Tongue (tissue), 2 donors: ENCODE measurements around the gene PIK3R6. TPM values are rescaled to one million over a fixed set of nuclear protein-coding genes. Genes with fewer than 3 reads are reported as not detected.
"Not testable (repeated sequence)": the region's sequence is repeated elsewhere in the genome, so short reads cannot be mapped to it uniquely, and the experiment has no call there.

Source experiments
- DNase-seq: peaks from one replicate; pipeline ENCODE4 v3.0.0-alpha.2; 2015
- total RNA-seq: library from RNA; depleted of rRNA; stranded (reverse); fragments of >200 nt; gene quantifications from one replicate; pipeline ENCODE4 v1.2.3, GENCODE V29; 2014

Gene PIK3R6
- total RNA-seq, 1 donor from 2014 or later: 1.6 TPM

GRCh38 chr17:8823279-8823678 lies 44.2 kb downstream of the PIK3R6 start:
- DNase-seq: no peak

GRCh38 chr17:8822401-8823035 lies 45.0 kb downstream of the PIK3R6 start:
- no peak for DNase-seq

- no peak for DNase-seq
Observed at GRCh38 chr17:8821446-8822105, 45.9 kb downstream of the PIK3R6 start.

DNA sequence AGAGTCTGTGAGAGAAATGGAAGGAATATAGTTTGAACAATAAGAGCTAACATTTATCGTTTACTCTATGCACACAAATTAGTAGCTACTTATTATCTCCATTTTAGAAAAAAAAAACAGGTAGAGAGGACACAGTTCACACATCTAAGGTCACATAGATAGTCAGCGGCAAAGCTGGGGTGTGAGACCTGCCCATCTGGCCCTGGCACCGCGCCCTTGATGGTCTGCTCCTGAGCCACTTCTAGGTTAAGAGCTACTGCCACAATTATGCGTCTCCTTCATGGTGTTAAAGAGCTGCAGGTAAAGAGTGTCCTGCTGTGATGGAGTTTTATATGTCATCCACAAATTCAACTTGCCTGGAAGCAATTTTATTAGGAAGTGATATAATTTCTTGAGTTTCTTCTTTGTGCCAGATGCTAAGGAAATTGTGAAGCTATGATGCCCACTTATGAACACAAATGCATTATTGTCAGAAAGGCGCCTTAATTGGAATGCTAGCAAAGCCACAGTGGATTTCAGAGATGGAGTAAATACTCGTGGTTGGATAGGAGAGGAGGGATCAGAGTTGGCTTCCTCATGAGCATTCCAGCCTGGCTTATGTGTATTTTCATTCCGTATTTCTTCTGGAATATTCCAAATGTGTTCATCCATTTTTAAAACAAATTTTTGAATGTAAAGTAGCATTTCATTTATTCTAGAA lies 47.0 kb downstream of the PIK3R6 start:
- DNase-seq: no peak

- no peak for DNase-seq
Observed at GRCh38 chr17:8818654-8819330, 48.7 kb downstream of the PIK3R6 start.

- no peak for DNase-seq
Observed at GRCh38 chr17:8818047-8818446, 49.4 kb downstream of the PIK3R6 start.

DNA sequence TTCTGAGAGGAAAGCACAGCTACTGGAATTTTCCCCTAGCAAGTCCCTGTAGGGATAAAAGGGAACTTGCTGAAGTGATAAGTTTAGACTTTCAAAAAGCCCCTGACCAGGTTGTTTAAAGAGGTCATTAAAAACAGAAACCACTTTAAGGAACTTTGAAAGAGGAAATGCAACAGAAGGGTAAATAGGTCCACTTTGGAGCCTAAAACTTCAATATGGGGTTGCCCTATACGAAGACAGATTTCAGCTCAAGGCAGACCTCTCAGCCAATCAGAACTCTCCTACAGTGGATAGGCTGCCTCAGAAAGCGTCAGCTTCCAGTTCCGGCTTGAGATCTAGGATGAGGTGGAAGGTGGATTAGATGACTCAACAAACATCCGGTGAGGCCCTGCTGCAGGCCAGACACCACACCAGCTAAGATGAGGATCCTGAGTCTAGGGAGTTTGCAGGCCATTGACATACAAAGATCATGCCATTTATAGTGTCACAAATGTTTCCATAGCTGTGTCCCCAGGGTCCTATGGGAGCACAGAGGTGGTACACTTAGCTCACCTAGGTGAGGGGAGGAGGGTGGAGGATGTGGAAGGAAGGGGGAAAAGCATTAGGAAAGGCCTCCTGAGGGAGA lies 60.4 kb downstream of the PIK3R6 start:
- no peak for DNase-seq

DNA sequence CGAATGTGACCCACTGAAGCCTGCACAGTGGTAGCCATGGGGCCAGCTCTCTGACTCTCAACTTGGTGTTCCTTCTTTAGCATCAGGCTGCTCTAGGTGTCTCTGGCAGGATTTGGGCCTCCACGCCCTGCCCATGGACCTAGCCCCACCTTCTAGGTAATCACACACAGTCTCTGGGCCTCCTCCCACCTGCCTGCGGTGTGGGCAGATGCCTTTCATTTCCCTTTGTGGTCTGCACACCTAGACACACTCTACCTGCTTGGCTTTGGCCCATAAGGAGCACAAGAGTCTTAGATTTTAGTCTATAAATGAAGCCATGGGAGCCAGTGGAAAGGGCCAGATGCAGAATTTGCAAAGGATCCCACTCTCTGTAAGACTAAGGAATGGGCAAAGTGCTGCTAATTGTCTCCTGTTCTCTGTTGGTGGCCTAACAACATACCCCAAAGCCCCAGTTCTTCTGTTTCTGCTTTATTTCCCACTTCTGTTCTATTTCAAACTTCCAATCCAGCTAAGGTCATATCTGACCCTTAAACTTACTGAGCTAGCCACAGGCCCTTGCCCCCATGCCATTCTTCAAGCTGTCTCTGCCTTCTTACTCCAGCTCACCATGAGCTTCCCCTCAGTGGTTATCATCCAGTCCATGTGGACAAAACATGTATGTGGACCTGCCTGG lies 61.1 kb downstream of the PIK3R6 start:
- no peak for DNase-seq

GRCh38 chr17:8805396-8805795 lies 62.1 kb downstream of the PIK3R6 start:
- not testable (repeated sequence) for DNase-seq

GRCh38 chr17:8803531-8804420 lies 63.7 kb downstream of the PIK3R6 start:
- no peak for DNase-seq

DNA sequence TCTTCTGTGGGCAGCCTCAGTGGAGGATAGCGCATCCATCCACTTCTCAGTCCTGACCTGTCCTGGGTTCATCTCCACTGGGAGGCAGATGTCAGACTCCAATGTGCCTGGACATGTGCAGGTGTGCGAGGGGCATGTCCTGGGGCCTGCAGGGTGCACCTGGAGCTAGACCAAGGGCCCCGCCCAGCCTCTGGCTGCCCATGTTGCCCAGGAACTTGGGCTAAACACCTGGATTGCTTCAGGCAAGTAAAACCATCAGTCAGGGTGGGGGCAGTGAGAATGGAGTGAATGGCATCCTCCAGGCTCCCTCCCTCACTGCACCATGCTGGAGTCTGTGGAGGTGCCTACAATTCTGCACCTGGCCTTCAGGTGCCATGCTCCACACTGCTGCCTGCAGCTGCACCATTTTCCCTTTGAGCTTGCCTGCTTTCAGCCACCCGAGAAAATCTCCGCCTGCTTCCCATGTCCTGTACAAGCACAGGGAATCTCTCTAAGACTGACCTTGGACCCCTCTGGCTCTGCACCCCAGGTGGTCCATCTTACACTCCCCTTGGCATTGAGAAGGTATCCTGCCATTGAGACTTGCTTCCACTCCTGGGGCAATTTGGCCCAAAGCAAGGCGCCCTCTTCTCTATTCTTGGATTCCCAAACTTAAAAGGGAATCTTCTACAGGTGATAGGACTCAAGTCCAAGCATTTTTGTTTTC lies 66.2 kb downstream of the PIK3R6 start:
- DNase-seq: no peak

DNA sequence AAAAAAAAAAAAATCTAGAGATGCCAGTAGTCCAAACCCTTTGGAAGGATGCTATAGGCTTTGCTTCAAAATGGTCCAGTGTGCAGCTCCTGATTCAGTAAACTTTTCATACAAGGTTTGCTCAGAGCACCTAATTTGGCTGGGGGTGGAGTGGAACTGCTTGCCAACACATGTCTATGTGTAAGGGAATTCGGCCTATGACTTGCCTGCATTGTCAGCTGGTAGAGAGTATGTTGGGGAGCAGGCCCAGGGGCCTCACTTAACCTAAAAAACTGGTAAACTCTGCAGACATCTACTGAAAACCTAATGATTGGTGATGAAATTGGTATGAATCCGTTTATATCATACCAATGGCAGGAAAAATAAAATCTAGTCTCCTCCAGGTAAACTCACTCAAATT lies 66.8 kb downstream of the PIK3R6 start:
- DNase-seq: no peak

DNA sequence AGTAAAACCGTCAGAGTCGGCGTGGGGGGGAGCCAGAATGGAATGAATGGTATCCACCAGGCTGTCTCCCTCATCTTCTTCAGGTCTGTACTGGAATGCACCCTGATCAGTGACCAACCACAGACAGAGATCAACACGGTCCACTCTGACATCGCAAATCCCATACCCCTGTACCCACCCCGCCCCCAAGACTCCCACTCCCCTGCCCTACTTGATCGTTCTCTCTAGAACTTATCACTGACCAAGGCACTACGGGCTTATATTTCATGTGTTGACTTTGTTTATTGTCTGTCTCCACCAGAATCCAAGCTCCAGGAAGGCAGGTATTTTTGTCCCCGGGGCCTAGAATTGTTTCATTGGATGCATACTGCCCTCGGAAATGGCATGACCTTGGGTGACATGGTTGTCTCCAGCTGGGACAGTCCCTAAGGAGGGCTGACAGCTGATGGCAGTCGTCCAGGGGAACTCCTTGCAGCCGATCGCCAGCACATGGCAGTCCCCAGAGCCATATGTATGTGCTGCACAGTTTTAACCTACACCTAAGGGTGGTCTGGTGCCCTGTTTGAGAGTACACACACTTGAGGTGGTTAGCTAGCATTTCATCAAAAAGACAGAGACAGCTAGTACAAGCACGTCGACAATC lies 67.8 kb downstream of the PIK3R6 start:
- peak; percentile 50 for DNase-seq

DNA sequence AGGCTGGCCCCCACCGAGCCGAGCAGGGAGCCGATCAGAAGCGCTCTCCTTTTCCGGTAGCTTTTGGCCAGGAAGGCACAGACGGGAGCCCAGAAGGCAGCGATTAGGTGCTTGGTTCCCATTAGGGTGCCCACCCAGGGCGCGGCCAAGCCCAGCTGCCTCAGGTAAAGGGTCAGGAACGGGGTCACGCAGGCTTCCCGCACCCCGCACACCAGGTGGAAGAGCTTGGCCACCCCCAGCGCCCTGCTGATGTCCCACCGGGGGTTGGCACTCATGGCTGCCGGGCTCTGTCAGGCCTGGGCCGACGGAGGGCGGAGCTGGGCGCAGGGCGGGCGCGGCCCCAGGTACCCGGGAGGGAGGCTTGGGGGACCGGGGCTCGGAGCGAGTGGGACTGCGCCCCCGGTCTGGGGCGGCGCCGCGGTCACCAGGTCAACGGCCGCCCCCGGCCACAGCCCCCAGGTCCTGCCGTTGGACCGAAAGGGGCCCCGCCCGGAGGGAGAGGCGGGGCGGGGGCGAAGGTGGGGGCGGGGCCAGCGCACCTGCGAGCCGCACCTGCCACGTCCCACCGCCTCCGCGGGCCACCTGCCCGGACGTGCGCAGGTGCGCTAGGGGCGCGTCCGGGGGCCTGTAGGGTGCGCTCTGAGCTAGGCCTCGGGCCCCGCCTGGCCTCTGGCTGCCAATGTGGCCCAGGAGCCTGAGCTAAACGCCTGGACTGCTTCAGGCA lies 68.5 kb downstream of the PIK3R6 start, which contains the start of gene MFSD6L:
Gene MFSD6L, minus strand, starts transcription at position 520 of the 724 bp plus-strand sequence. Its CDS starts 245 bp downstream, at position 275.
- DNase-seq: no peak

DNA sequence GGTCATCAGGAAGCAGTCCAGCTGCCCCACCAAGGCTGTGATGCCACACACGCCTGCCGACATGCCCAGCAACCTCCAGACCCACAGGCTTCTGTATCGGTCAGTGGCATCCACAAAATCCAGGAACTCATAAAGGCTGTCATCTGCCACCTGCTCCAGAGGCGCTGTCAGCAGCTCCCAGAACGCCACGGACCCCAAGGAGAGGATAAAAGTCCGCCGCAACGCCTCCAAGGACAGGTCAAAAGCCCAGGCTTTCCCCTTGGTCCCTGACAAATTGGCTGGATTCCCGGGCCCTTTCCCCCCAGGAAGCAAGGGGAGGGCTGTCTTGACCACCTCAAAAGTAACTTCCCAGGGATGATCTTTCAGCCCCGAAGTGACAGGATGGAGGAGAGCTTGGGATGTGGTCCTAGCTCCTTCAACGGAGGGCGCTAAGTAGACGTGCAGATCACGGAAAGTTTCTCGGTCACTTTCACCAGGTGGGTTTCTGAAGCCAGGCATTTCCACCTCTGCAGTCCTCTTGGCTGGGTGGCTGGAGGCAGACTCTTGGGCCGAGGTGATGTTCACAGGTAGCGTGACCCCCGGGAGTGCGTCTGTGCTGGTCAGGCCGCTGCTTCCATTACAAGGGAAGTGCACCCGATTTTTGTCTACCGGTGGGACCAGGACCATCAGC lies 69.2 kb downstream of the PIK3R6 start:
- DNase-seq: no peak

DNA sequence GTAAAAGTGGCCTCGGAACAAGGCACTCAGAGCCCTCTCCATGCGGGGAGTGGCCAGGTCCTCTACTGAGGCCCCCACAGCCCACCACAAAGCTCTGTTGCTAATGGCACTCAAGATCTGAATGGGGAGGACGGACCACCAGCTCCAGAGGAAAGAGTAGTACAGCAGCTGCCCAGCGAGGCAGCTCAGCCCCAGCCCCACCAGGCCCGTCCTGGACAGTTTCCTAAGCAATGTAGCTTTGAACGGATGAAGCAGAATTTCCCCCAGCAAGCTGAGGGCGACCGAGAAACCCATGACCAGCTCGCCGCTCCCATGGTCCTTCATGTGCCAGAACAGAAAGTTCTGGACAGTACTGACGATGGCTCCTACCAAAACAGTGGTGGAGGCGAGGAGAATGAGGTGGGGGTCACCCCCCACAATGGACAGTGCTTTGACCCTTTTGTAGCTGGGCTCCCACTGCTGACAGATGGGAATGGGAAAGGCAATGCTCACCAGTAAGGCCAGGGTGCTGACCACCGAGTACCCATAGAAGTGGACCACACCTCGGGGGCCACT lies 69.8 kb downstream of the PIK3R6 start:
- no peak for DNase-seq

DNA sequence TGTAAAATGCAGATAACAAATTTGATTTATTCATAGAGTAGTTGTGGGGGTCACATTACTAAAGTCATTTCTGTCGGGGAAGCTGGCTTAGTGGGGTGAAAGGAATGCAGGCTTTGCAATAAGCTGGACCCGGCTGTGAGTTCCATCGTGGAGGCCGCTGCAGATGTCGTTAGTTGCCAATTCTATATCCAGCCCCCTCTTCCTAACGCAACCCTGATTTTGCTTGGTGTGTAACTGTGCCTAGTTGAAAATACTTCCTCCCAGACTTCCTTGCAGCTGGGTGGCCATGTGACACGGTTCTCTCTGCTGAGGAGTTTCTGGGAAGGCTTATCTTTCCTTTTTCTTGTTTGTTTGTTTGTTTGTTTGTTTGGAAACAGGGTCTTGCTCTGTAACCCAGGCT lies 72.8 kb downstream of the PIK3R6 start:
- DNase-seq: no peak

DNA sequence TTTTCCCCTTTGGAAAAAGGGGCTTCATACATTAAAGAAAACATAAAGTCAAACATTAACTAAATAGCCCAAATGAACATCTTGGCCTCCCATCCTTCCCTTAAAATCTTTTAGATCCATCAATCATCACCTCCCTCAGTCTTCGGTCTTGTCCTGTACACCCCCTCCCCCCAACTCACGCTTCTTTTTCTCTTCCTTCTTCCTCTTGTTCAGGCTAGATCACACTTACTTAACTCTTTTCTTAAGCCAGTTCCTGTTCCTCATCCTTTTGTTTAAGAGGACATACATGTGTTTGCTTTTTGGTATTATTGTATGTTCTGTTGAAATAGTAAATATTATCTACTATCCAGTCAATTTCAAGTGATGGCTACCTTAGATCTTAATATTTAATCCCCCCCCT lies 73.8 kb downstream of the PIK3R6 start:
- no peak for DNase-seq
